ELR (cell line): Measurements from ENCODE around the gene CRTC1.
"Not testable (repeated sequence)": the region's sequence is repeated elsewhere in the genome, so short reads cannot be mapped to it uniquely, and the experiment has no call there.

Source experiments
- DNase-seq: peaks from one replicate; pipeline ENCODE4 v3.0.0-alpha.2; 2015; ENCODE audit warnings: low read depth

CRTC1 gene

GRCh38 chr19:18669883-18670282 lies 13.6 kb upstream of the CRTC1 start:
- DNase-seq: no peak

- no peak for DNase-seq
These were observed 13.2 kb upstream of the CRTC1 start for GRCh38 chr19:18670312-18670711.

GRCh38 chr19:18671303-18672043 lies 12.0 kb upstream of the CRTC1 start:
- DNase-seq: no peak

- no peak for DNase-seq
These were observed 11.4 kb upstream of the CRTC1 start for GRCh38 chr19:18672044-18672451.

- DNase-seq: no peak
These were observed 10.7 kb upstream of the CRTC1 start for GRCh38 chr19:18672606-18673337.

- DNase-seq: peak; percentile 42
These were observed 8.9 kb upstream of the CRTC1 start for GRCh38 chr19:18674616-18675015.

GRCh38 chr19:18675779-18676178 lies 7.7 kb upstream of the CRTC1 start:
- DNase-seq: peak; percentile 48

GRCh38 chr19:18676692-18677091 lies 6.8 kb upstream of the CRTC1 start:
- no peak for DNase-seq

- no peak for DNase-seq
These were observed 6.3 kb upstream of the CRTC1 start for GRCh38 chr19:18677156-18677555.

- DNase-seq: not testable (repeated sequence)
These were observed 3.3 kb upstream of the CRTC1 start for GRCh38 chr19:18680148-18680547.

- DNase-seq: no peak
These were observed 722 bp upstream of the CRTC1 start for GRCh38 chr19:18682807-18683108.

- DNase-seq: no peak
These were observed 620 bp downstream of the CRTC1 start for GRCh38 chr19:18683958-18684641.

- DNase-seq: no peak
These were observed 1.1 kb downstream of the CRTC1 start for GRCh38 chr19:18684642-18684993.

- DNase-seq: no peak
These were observed 2.2 kb downstream of the CRTC1 start for GRCh38 chr19:18685597-18686190.

- no peak for DNase-seq
These were observed 4.4 kb downstream of the CRTC1 start for GRCh38 chr19:18687740-18688465.

- no peak for DNase-seq
These were observed 12.5 kb downstream of the CRTC1 start for GRCh38 chr19:18696023-18696422.

GRCh38 chr19:18697680-18698079 lies 14.2 kb downstream of the CRTC1 start:
- no peak for DNase-seq

- no peak for DNase-seq
These were observed 15.1 kb downstream of the CRTC1 start for GRCh38 chr19:18698321-18699167.

- no peak for DNase-seq
These were observed 16.0 kb downstream of the CRTC1 start for GRCh38 chr19:18699403-18700054.

GRCh38 chr19:18700501-18701249 lies 17.2 kb downstream of the CRTC1 start:
- DNase-seq: peak; percentile 62
